Lung microvascular endothelial cell (primary cell): ENCODE data around the gene IQCE. TPM values are rescaled to one million over a fixed set of nuclear protein-coding genes. Genes with fewer than 3 reads are reported as not detected.
"Not testable (repeated sequence)": the region's sequence is repeated elsewhere in the genome, so short reads cannot be mapped to it uniquely, and the experiment has no call there.

ENCODE experiments used
- DNase-seq, 2 donors: peaks; one replicate each; pipeline versions ENCODE4 v3.0.0 to v3.0.0-alpha.2; 2010; ENCODE audit warnings: low read depth in 2 of 2
- total RNA-seq: library from RNA; depleted of rRNA; stranded (reverse); fragments of >200 nt; gene quantifications from 2 replicates; pipeline ENCODE4 v1.2.1, GENCODE V29; 2014

The IQCE gene
- total RNA-seq, 1 donor from 2014 or later: 6.0 TPM

- no peak for DNase-seq
Observed at GRCh38 chr7:2521341-2521745, 37.4 kb upstream of the IQCE start.

GRCh38 chr7:2521952-2522591 is 36.7 kb upstream of the IQCE start:
- DNase-seq: peak; percentile 40 to 60

- DNase-seq: peak in 1 of 2 donors; percentile 41
Observed at GRCh38 chr7:2522780-2523433, 35.9 kb upstream of the IQCE start.

GRCh38 chr7:2523461-2523936 is 35.3 kb upstream of the IQCE start:
- no peak for DNase-seq

- peak; percentile 87 to 95 for DNase-seq
Observed at GRCh38 chr7:2523941-2524807, 34.6 kb upstream of the IQCE start.

- no peak for DNase-seq
Observed at GRCh38 chr7:2524808-2525657, 33.7 kb upstream of the IQCE start.

GRCh38 chr7:2525658-2526630 is 32.8 kb upstream of the IQCE start:
- DNase-seq: no peak

GRCh38 chr7:2526659-2527504 is 31.9 kb upstream of the IQCE start:
- DNase-seq: no peak

- peak in 1 of 2 donors; percentile 34 for DNase-seq
Observed at GRCh38 chr7:2527505-2528467, 31.0 kb upstream of the IQCE start.

GRCh38 chr7:2528481-2529095 is 30.2 kb upstream of the IQCE start:
- no peak for DNase-seq

- peak in 1 of 2 donors; percentile 64 for DNase-seq
Observed at GRCh38 chr7:2529161-2530070, 29.4 kb upstream of the IQCE start.

GRCh38 chr7:2530071-2530987 is 28.4 kb upstream of the IQCE start:
- no peak for DNase-seq

GRCh38 chr7:2530994-2531795 is 27.6 kb upstream of the IQCE start:
- DNase-seq: not testable (repeated sequence)

- not testable (repeated sequence) for DNase-seq
Observed at GRCh38 chr7:2531796-2532110, 27.0 kb upstream of the IQCE start.
